Central memory CD4-positive, alpha-beta T cell (primary cell): ENCODE measurements around the gene JOSD2.

ENCODE experiments used
- DNase-seq: peaks from one replicate; pipeline ENCODE4 v3.0.0; 2022

Gene JOSD2

DNA sequence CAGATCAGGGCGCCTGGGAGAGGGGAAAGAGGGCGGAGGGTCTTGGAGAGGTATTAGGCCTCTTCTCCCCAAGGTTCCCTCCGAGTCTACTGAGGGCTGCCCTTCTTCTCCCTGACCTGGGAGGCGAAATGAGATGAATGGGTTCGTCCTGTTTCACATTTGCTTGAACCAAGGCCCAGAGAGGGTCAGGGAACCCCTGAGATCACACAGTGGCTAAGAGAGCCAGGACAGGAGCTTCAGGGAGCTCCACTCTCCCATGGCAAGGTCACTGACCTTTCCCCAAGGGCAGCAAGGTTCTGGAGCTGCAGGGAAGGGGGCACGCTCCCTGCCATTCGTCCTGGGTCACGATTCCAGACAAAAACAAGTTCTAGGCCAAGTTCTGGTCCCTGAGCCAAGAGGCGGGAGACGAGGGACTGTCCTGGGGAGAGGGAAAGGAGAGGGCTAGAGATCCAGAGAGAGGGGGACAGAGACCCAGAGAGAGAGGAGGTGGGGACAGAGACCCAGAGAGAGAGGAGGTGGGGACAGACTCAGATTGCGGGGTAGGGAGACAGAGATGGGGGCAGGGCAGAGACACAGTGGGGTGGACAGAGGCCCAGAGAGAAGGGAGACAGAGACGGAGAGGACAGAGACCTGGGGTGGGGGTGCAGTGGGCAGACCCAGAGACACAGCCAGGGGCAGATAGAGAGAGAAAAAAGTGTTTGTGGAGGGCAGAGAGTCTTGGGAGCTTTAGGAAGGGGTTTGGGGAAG is 2.2 kb upstream of the JOSD2 start:
- DNase-seq, result no peak

DNA sequence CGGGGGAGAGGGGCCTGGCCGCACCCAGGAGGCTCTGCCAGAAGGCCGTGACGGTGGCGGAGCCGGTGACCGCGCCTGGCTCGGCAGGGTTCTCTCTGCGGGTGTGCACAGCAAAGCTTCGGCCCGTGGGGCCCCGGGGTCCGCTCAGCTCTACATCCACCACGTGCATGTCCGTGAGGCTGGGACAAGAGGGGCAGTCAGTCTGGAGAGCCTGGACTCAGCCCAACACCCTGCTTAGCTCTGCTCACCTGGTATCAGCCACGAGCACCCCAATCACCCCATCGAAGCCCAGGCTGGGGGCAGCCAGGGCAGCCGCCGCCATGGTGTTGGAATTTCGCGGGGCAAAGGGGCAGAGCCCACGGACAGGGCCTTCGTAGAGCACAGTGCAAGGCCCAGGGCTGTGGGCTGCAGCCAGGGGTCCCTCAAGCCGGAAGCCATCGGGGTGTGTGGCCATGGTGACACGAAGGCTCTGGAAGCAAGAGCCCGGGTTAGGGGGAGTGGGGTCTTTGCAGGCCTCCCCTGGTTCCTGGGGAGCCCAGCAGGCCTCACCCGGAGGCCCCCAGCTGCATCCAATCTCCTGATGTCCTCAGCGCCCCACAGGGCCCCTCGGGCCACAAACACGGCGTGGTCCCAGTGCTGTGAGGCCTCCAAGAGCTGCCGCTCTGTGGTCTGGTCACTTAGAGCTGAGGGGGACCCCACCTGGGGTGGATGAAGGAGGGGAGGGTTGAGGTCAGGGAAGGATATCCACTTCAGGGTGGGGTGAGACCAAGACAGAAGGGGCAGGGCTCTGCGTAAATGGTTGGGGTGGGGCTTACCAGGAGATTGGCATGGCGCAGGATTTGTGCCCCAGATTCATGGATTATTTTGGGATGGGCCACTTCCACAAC is 1.4 kb upstream of the JOSD2 start:
- DNase-seq, result no peak

DNA sequence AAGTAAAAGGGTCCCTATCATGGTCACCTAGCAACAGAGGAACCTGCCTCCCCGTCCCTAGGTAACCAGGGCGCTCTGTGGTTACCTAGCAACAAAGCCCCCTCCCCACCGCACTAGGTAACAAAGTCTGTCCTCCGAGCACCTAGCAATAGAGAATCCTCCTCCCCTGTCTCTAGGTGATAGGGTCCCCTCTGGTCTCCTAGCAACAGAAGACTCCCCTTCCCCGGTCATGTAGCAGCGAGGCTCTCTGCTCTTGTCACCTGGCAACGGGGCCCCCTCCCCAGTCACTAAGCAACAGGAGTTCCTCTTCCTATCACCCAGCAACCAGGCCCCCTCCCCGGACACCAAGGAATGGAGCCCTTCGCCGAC is 307 bp downstream of the JOSD2 start:
- no peak for DNase-seq

DNA sequence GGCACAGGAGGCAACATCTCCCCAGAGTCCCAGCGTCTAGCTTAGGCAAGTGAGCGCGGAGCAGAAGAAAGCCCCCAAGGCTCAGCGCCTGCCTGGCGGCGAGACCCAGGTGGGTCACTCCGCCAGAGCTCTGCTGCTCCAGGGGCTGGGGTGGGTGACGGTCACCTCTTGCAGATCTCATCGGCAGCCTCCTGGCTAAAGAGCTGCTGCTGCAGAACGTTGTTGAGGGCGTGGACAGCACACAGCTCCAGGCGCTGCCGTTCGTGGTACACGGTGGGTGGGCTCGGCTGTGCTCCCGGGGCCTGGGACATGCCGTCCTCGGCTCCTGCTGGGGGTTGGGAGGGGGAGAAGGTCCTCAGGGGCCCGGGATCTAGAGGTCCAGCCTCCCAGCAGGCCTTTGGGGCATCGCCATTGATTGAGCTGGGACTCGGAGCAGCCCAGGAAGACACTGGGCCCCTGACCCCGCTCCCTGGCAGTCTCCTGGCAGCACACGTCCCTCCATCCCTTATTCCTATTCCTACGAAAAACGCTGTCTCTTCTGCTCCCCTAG is 795 bp downstream of the JOSD2 start:
- no peak for DNase-seq

- no peak for DNase-seq
Observed at GRCh38 chr19:50509366-50509765, 1.6 kb downstream of the JOSD2 start.

DNA sequence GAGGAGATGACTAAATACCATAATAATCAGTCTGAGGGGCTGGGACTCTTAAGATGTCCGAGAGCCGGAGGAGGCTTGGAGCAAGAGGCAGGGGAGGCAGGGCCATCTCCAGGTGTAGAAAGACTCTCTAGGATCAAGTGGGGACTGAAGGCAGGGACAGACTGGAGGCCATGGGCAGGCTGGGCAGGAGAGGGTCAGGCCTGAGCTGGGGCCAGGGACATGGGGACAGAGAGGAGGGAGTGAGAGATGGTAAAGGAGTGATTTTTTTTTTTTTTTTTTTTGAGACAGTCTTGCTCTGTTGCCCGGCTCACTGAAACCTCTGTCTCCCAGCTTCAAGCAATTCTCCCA is 2.2 kb downstream of the JOSD2 start:
- DNase-seq, result no peak

DNA sequence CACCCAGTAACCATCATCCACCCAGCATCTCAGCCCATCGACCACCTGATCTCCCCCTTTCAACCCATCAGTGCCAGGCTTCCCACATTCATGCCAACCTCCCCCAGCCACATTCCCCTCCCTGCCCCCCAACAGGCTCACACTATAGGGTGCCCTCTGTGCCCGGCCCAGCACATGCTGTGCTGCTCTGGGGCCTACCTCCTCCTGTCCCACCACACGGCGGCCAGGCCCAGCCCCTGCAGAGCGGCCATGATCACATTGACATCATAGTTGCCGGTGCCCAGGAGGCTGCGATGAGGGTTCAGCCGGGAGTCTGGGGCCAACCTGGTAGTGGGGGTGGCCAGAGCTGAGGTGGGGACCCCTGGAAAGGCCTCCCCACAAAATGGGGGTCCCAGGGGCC is 3.6 kb downstream of the JOSD2 start:
- DNase-seq, result no peak

GRCh38 chr19:50506700-50507099 is 4.3 kb downstream of the JOSD2 start:
- no peak for DNase-seq

DNA sequence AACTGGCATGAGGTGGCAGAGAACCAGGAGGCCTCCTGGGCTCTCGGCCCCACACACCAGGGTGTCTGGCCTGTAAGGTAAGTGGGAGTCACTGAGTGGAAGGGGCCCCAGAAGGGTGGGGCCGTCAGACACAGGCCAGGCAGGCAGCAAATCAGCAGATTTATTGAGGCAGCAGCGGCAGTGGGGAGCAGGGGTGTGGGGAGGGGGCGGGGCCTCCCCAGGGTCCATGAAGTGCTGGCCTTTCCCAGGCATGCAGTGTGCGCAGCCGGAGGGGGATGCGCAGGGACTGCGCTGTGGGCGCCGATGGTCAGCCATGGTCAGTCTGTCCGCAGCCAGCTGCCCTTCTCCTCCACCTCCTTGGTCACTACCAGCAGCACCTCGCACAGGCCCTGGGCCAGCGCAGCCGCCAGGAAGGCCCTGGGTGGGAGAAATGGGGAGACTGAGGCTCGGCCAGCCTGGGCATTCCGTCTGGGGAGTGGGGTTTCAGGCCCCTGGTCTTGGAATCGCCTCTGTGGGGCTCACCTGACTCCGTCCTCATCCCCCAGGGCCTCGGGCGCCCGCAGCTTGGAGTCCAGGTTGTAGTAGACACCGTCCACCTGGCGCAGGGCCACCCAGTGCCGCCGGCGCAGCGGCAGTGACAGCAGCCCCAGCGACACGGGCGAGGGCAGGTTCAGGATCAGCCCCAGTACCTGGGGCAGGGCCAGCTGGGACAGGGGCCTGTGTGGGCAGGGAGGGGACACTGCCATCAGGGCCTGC is 5.0 kb downstream of the JOSD2 start:
- no peak for DNase-seq

DNA sequence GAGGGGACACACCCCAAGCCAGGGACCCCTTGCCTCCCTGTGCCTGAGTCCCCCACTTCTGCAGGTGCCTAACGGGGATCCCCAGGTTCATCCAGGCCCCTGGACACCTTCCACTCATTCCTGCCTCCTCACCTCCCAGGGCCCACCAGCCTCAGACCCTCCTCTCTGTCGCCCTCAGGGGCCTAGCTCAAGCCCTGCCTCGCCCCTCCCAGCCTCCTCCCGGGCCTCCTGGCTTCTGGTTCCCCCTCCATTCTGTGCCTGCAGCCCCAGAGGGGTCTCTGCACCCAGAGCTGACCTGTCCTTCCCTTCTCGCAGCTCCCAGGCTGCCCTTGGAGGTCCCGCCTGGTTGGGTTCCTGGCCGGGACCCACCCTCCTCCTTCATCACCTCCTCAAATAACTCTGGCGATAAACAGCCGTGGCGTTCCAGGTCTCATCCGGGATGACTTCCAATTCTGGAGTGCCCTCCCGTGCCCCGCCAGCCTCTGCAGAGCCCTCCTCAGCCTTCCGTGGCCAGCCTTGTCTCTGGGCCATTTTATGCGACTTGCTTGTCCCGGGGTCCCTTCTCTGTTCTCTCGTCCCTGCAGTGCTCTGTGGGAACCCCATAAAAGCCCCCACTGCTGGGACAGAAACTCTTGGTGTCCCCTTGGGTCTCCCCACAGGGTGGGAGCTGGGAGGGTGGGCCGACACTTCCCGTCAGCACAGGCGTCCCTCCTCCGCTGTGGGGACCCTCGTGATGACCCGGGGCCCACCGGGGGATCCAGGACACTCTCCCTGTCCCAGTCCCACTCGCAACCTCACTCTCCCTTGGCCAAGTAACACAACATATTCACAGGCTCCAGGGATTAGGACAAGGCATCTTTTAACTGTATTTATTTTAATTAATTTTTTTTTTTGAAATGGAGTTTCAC is 9.2 kb downstream of the JOSD2 start:
- no peak for DNase-seq

DNA sequence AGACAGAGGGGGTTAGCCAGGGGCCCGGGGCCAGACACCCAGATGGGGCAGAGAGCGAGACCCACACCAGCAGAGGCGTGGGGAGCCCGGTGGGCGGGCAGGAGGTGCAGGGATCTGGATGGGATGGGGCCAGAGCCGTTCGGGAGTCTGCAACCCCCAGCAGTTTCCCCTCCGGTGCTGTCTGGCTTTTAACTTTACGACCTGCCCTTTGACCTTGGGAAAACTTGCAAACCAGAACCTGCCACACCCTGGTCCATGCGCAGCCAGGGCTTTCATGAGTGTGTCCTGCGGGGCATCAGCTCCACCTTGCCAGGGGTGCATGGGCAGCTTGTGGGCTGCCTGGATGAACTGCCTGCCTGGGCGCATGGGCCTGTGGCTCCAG is 9.8 kb downstream of the JOSD2 start:
- no peak for DNase-seq

DNA sequence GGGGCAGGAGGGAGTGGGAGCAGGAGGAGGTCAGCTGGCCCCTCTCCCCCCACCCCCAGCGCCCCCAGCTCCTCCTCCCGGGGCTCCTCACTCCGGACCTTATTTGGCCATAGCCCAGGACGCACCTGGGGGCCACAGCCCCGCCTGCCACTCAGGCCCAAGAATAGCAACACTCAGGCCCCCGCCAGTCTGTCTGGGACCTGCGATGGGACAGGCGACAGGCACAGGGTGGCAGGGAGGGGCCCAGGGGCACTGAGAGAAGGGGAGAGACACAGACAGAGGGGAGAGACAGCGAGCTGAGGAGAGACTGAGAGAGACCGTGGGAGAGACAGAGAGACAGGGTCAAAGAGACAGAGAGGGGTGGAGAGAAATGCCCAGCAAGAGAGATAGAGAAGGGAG is 10.2 kb downstream of the JOSD2 start:
- no peak for DNase-seq

DNA sequence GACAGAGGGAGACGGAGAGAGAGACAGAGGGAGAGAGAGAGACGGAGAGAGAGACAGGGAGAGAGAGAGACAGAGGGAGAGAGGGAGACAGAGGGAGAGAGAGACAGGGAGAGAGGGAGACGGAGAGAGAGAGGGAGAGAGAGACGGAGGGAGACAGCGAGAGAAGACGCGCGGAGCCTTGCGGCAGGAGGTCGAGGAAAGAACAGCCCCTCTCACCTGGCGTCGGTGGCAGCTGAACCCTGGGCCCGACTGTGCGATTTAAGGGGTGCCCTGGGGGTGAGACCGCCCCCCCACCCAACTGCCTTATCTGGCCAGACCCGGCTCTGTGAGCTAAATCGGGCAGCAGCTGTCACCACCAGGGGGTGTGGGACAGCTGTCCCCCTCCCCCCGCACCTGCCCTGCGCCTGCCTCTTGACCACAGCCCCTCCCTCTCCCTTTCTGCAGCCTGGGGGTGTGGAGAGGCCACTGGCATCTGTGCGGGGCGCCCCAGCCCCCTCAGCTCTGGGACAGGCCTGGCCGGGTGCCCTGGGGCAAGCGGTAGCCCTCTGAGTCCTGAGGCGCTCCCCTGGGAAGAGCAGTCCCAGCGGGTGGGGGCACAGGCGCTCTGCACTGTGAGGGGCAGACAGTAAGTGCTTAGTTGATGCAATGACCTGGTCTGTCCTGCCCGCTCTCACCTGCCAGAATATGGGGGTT is 10.8 kb downstream of the JOSD2 start:
- no peak for DNase-seq

- no peak for DNase-seq
Observed at GRCh38 chr19:50498219-50499056, 12.6 kb downstream of the JOSD2 start.

- DNase-seq, result no peak
Observed at GRCh38 chr19:50497022-50497405, 14.0 kb downstream of the JOSD2 start.

DNA sequence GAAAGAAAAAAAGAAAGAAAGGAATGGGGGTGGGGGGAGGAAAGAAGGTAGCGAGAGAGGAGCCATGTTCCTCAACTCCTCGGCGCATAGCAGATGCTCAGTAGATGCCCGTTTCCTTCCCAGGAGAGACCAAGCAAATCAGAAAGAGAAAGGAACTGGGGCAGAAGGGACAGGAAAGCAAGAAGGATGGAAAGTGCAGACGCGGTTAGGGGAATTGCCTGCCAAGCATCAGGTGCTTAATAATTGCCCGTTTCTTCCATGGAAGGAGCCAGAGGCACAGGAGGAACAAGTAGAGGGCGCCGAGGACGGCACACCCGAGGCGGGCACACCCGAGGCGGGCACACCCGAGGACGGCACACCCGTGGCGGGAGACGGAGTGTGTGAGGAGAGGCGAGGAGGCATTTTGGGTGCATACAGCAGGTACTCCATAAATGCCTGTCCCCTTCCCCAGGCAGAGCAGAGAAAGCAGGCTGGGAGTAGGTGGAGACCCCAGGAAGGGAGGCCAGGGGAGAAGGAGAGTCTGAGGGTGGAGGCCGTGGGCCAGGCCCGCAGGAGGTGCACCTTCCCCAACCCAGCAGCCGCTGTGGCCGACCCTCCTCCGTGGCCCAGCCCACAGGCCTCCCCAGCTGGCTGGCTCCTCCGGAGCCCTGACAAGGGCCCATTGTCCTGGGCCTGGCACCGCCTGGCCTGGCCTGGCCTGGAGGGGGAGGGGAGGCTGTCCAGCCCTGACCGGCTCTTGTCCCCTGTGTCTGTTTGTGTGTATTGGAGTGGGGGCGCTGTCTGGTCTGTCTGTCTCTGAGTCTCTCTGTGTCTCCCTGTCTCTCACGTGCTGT is 14.6 kb downstream of the JOSD2 start:
- DNase-seq, result no peak

DNA sequence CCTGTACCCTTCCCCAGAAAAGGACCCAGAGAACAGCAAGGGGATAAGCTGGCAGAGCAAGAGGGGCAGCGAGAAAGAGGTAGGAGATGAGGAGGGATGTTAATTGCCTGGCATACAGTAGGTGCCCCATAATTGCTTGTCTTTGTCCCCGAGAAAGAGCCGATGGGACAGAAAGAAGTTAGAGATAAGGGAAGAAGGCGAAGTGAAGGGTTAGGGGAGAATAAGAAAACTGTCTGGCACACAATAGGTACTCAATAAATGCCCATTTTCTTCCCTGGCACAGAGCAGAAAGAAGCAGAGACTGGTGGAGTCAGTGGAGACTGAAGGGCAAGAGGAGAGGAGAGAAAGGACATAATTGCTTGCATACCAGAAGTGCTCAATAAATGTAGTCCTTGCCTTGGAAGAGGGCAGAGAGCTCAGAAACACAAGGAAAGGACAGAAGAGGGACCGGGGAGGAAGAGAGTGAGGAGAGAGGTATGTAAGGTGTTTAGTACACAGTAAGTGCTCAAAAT is 15.9 kb downstream of the JOSD2 start:
- DNase-seq, result no peak

DNA sequence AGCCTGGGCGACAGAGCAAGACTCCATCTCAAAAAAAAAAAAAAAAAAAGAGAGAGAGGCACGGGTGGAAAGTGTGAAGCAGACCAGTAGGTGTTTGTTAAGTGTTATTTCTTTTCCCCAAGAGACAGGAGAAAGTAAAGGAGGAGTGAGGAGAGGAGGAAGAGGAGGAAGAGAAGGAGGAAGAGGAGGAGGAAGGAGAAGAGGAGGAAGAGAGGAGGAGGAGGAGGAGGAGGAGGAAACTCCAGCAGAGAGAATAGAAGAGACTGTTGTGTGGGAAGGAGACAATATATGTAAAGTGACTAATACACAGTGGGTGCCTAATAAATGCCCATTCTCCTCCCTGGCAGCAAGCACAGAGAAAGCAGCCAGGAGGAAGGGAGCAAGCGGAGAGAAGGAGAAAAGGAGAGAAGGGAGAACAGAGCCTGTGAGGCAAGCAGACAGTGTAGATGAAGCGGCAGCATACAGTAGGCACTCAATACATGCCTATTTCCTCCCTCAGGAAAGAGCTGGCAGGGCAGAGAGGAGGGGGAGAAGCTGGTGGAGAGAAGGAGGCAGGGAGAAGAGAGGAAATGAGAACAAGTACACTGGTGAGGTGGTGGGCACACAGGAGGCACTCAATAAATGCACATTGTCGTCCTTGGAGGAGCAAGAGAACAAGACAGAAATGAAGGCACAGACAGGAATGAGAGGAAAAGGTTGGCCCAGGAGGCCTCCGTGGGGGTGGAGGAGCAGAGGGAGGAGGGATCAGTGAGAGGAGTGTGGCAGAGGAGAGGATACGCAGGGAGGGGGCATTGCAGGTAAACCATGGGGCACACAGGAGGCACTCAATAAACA is 16.6 kb downstream of the JOSD2 start:
- no peak for DNase-seq

DNA sequence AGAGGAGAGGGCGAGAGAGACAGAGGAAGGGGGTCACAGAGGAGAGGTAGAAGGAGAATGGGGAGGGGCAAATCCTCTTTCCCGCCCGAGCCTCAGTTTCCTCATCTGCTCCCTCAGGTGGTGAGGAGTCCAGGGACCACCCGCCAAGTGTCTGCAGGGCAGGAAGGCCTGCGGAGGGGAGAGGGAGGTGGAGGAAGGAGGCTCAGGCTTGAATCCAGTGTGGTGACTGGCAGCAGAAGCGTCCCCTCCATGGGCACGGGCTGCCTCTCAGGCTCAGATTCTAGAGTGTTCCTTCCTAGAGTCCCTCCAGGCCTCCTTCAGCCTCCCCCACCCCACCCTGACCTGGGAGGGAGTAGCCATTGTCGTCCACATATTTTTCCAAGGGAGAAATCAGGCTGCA is 17.8 kb downstream of the JOSD2 start:
- DNase-seq, result no peak
